ENCODE measurements around the gene PNCK.

DNA sequence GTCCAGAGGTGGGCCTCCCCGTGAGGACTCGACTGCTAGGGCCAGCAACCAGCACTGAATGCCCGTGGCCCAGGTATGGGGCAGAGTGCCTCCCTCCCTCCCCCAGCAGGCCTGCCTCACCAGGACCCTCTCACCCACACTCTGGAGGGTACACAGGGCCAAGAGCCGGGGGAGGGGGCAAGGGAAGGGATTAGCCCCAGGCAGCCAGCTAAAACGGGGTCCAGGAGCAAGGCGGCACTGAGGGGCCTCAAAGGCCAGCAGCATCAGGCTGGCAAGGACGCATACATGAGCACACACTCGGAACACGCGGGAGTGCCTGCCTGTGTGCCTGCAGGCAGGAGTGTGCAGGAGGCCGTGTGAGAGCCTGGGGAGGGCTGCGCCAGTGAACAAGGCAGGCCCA is 44.9 kb downstream of the PNCK start:
- TF ChIP-seq, protein P1, sequence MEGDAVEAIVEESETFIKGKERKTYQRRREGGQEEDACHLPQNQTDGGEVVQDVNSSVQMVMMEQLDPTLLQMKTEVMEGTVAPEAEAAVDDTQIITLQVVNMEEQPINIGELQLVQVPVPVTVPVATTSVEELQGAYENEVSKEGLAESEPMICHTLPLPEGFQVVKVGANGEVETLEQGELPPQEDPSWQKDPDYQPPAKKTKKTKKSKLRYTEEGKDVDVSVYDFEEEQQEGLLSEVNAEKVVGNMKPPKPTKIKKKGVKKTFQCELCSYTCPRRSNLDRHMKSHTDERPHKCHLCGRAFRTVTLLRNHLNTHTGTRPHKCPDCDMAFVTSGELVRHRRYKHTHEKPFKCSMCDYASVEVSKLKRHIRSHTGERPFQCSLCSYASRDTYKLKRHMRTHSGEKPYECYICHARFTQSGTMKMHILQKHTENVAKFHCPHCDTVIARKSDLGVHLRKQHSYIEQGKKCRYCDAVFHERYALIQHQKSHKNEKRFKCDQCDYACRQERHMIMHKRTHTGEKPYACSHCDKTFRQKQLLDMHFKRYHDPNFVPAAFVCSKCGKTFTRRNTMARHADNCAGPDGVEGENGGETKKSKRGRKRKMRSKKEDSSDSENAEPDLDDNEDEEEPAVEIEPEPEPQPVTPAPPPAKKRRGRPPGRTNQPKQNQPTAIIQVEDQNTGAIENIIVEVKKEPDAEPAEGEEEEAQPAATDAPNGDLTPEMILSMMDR (conservative IDR thresholded peaks at IDR 0.05; ENCODE audit: low read depth in 2 of 2) = no peak
- TF ChIP-seq EZH2phosphoT487 (IDR thresholded peaks at IDR 0.05; ENCODE audit: unreplicated experiment) (no peak), CREB1 (CRISPR knock-in tag; IDR thresholded peaks at IDR 0.05; ENCODE audit: low read depth) (no peak), POLR2AphosphoS5 (IDR thresholded peaks at IDR 0.05; ENCODE audit: low read depth) (no peak), ZNF331 (CRISPR knock-in tag; IDR thresholded peaks at IDR 0.05; ENCODE audit: low read depth) (no peak), STAT1 (IDR thresholded peaks at IDR 0.05; ENCODE audit: unreplicated experiment) (no peak), EZH2 (IDR thresholded peaks at IDR 0.05; ENCODE audit: low read depth, unreplicated experiment) (no peak), JUNB (IDR thresholded peaks at IDR 0.05; ENCODE audit: unreplicated experiment) (no peak), NANOG (IDR thresholded peaks at IDR 0.05; ENCODE audit: borderline replicate concordance) (no peak)
- TF ChIP-seq, protein P2, sequence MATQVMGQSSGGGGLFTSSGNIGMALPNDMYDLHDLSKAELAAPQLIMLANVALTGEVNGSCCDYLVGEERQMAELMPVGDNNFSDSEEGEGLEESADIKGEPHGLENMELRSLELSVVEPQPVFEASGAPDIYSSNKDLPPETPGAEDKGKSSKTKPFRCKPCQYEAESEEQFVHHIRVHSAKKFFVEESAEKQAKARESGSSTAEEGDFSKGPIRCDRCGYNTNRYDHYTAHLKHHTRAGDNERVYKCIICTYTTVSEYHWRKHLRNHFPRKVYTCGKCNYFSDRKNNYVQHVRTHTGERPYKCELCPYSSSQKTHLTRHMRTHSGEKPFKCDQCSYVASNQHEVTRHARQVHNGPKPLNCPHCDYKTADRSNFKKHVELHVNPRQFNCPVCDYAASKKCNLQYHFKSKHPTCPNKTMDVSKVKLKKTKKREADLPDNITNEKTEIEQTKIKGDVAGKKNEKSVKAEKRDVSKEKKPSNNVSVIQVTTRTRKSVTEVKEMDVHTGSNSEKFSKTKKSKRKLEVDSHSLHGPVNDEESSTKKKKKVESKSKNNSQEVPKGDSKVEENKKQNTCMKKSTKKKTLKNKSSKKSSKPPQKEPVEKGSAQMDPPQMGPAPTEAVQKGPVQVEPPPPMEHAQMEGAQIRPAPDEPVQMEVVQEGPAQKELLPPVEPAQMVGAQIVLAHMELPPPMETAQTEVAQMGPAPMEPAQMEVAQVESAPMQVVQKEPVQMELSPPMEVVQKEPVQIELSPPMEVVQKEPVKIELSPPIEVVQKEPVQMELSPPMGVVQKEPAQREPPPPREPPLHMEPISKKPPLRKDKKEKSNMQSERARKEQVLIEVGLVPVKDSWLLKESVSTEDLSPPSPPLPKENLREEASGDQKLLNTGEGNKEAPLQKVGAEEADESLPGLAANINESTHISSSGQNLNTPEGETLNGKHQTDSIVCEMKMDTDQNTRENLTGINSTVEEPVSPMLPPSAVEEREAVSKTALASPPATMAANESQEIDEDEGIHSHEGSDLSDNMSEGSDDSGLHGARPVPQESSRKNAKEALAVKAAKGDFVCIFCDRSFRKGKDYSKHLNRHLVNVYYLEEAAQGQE (IDR thresholded peaks at IDR 0.05; ENCODE audit: unreplicated experiment) = no peak
- TF ChIP-seq, protein P3, sequence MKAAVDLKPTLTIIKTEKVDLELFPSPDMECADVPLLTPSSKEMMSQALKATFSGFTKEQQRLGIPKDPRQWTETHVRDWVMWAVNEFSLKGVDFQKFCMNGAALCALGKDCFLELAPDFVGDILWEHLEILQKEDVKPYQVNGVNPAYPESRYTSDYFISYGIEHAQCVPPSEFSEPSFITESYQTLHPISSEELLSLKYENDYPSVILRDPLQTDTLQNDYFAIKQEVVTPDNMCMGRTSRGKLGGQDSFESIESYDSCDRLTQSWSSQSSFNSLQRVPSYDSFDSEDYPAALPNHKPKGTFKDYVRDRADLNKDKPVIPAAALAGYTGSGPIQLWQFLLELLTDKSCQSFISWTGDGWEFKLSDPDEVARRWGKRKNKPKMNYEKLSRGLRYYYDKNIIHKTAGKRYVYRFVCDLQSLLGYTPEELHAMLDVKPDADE (IDR thresholded peaks at IDR 0.05) = no peak

Measured in GM23338 (cell line).